HepG2 (cell line): Measurements from ENCODE around the gene NMNAT3. TPM values are rescaled to one million over a fixed set of nuclear protein-coding genes. Genes with fewer than 3 reads are reported as not detected.

Experiments
- ATAC-seq: fragments of 200-7000 bp; cut with Tn5 transposase; 3 replicates; pipeline ENCODE4 v1.9.1; 2020; ENCODE audit warnings: mild to moderate bottlenecking, moderate library complexity
- BruUV-seq: library from RNA; stranded (reverse); fragments of 400-500 nt; replicated peaks from 2 replicates; lab custom pipeline; 2021; lab: Mats Ljungman, UMichigan
- CTCF ChIA-PET: fragments of 300-600 bp; formaldehyde crosslinking; extraction: SDS; loops from one replicate; lab custom pipeline; 2021; ENCODE audit warnings: low total read pairs, inconsistent platforms, low intra/inter-chr PET ratio; lab: Yijun Ruan, JAX
- POLR2A ChIA-PET: fragments of 350-600 bp; sonication (Branson Sonifier 250); formaldehyde crosslinking; loops from one replicate; lab custom pipeline; 2020; ENCODE audit warnings: antibody characterized with exemption, inconsistent platforms; lab: Yijun Ruan, JAX
- DNase-seq: peaks from one replicate; pipeline ENCODE4 v3.0.0-alpha.2; 2015; ENCODE audit warnings: low spot score
- FAIRE-seq: peaks from 3 replicates; lab custom pipeline; 2011; peaks lifted over from hg19 to GRCh38; lab: Jason Lieb, UNC
- H2AFZ ChIP-seq: one replicate; pipeline ENCODE4 v1.6.1; 2011; ENCODE audit warnings: low read length, inconsistent platforms
- H3K27ac ChIP-seq: fragments of 300-600 bp; 3 replicates; pipeline ENCODE4 v1.8.0; 2011; ENCODE audit warnings: mixed run types, mild to moderate bottlenecking, mixed read lengths, low read length, inconsistent platforms; ENCODE audit not compliant: insufficient read depth; ENCODE audit errors: extremely low read length
- H3K27me3 ChIP-seq, 2 experiments: fragments of 200-600 bp in 1 of 2; 2 replicates in 1 of 2; 3 replicates in 1 of 2; pipeline versions ENCODE4 v1.6.0 to v1.8.0; 2011; ENCODE audit warnings: low read length in 2 of 2, mild to moderate bottlenecking in 2 of 2, moderate library complexity in 2 of 2, inconsistent platforms in 1 of 2; ENCODE audit not compliant: insufficient read depth in 2 of 2, control insufficient read depth in 1 of 2
- H3K36me3 ChIP-seq, 2 experiments: fragments of 200-600 bp in 1 of 2; replicated peaks in 1 of 2; 2 replicates in 1 of 2; 3 replicates in 1 of 2; pipeline versions ENCODE4 v1.5.1 to v1.8.0; 2011; ENCODE audit warnings: low read length in 2 of 2, inconsistent platforms in 1 of 2; ENCODE audit not compliant: insufficient read depth in 2 of 2, control insufficient read depth in 1 of 2
- H3K4me1 ChIP-seq: 2 replicates; pipeline ENCODE4 v1.5.1; 2012; ENCODE audit warnings: low read length, inconsistent platforms; ENCODE audit not compliant: insufficient read depth
- H3K4me2 ChIP-seq: 2 replicates; pipeline ENCODE4 v1.6.0; 2011; ENCODE audit warnings: low read depth, low read length, inconsistent platforms
- H3K4me3 ChIP-seq, 3 experiments: fragments of 200-600 bp in 1 of 3; sonication (generic), shearing (Covaris generic) in 1 of 3; replicated peaks in 1 of 3; 2 replicates each; pipeline ENCODE4 v1.5.1; 2011 to 2016; ENCODE audit warnings: low read length in 3 of 3, inconsistent platforms in 2 of 3, low read depth in 2 of 3, mild to moderate bottlenecking in 2 of 3, control low read depth in 1 of 3, mixed read lengths in 1 of 3; ENCODE audit not compliant: insufficient read depth in 1 of 3
- H3K79me2 ChIP-seq: one replicate; pipeline ENCODE4 v1.6.1; 2011; ENCODE audit warnings: low read length, inconsistent platforms; ENCODE audit not compliant: insufficient read depth
- H3K9ac ChIP-seq: 2 replicates; pipeline ENCODE4 v1.6.0; 2011; ENCODE audit warnings: mild to moderate bottlenecking, low read depth, low read length, inconsistent platforms; ENCODE audit not compliant: insufficient read depth
- H3K9me3 ChIP-seq: 2 replicates; pipeline ENCODE4 v1.5.1; 2012; ENCODE audit warnings: mild to moderate bottlenecking, low read length
- H4K20me1 ChIP-seq: 2 replicates; pipeline ENCODE4 v1.6.0; 2011; ENCODE audit warnings: inconsistent platforms, mild to moderate bottlenecking, low read length, moderate library complexity; ENCODE audit not compliant: insufficient read depth
- ADNP ChIP-seq: sonication (generic); formaldehyde crosslinking; IDR thresholded peaks from 2 replicates; pipeline ENCODE4 v1.4.0; 2020; ENCODE audit warnings: missing genetic modification reagents
- CBX1 ChIP-seq: IDR thresholded peaks from one replicate; pipeline ENCODE4 v1.6.1; 2016; ENCODE audit warnings: antibody characterized with exemption, low read depth
- CSRNP1 ChIP-seq: sonication (generic); formaldehyde crosslinking; IDR thresholded peaks from 2 replicates; pipeline ENCODE4 v1.8.1; 2023; ENCODE audit warnings: mild to moderate bottlenecking, missing genetic modification reagents
- HIC2 ChIP-seq: sonication (generic); formaldehyde crosslinking; IDR thresholded peaks from 2 replicates; pipeline ENCODE4 v1.9.0; 2022; ENCODE audit warnings: low read depth, missing genetic modification reagents
- HOXA7 ChIP-seq: sonication (generic); formaldehyde crosslinking; IDR thresholded peaks from 2 replicates; pipeline ENCODE4 v1.8.1; 2022; ENCODE audit warnings: mild to moderate bottlenecking, missing genetic modification reagents, moderate library complexity
- ISX ChIP-seq: sonication (generic); formaldehyde crosslinking; conservative IDR thresholded peaks from 2 replicates; pipeline ENCODE4 v1.5.0; 2020; ENCODE audit warnings: missing genetic modification reagents
- PRDM15 ChIP-seq: sonication (generic); formaldehyde crosslinking; IDR thresholded peaks from 2 replicates; pipeline ENCODE4 v1.4.0; 2020; ENCODE audit warnings: missing genetic modification reagents
- TSC22D2 ChIP-seq: sonication (generic); formaldehyde crosslinking; IDR thresholded peaks from 2 replicates; pipeline ENCODE4 v1.5.1; 2020; ENCODE audit warnings: missing genetic modification reagents, mild to moderate bottlenecking, borderline replicate concordance
- ZFP41 ChIP-seq: sonication (generic); formaldehyde crosslinking; IDR thresholded peaks from 2 replicates; pipeline ENCODE4 v1.4.0; 2020; ENCODE audit warnings: mild to moderate bottlenecking, missing genetic modification reagents, borderline replicate concordance
- ZNF678 ChIP-seq: sonication (generic); formaldehyde crosslinking; IDR thresholded peaks from 2 replicates; pipeline ENCODE4 v1.4.0; 2020; ENCODE audit warnings: mild to moderate bottlenecking, missing genetic modification reagents
- ZNF784 ChIP-seq: sonication (generic); formaldehyde crosslinking; IDR thresholded peaks from 2 replicates; pipeline ENCODE4 v1.5.1; 2020; ENCODE audit warnings: missing genetic modification reagents, mild to moderate bottlenecking, borderline replicate concordance
- ZNF800 ChIP-seq: sonication (generic); formaldehyde crosslinking; IDR thresholded peaks from 2 replicates; pipeline ENCODE4 v1.4.0; 2020; ENCODE audit warnings: missing genetic modification reagents
- ZNF816 ChIP-seq: sonication (generic); formaldehyde crosslinking; IDR thresholded peaks from 2 replicates; pipeline ENCODE4 v1.8.0; 2022; ENCODE audit warnings: missing genetic modification reagents, mild to moderate bottlenecking, borderline replicate concordance
- WGBS: methylation state at CpG from one replicate; pipeline ENCODE4 v1.1.6; 2017; ENCODE audit warnings: low lambda C conversion rate; 5-methylcytosine and 5-hydroxymethylcytosine counted together
- in situ Hi-C: cut with HindIII; loops from 2 replicates; pipeline ENCODE4 v1.10.0; 2017; ENCODE audit warnings: low pct_unique_long_range_greater_than_20kb; ENCODE audit not compliant: extremely low pct_ligation_motif_present
- intact Hi-C: fragments of 100-400 bp; cut with micrococcal nuclease; formaldehyde crosslinking; loops from one replicate; pipeline ENCODE4 v1.10.0; 2022; ENCODE audit not compliant: unreplicated experiment
- polyA plus RNA-seq, 8 experiments: library from polyadenylated mRNA; depleted of rRNA in 3 of 8; stranded (reverse) in 7 of 8; unstranded in 1 of 8; fragments of >200 nt; fragmentation: Illumina TruSeq in 4 of 8; extraction: Trizol in 4 of 8; gene quantifications; 2 replicates each; pipeline versions ENCODE4 v1.2.1 to v1.2.3, GENCODE V29; 2011 to 2016; ENCODE audit warnings: low read depth in 4 of 8, missing spikeins in 1 of 8, mixed read lengths in 1 of 8; ENCODE audit not compliant: insufficient read depth in 1 of 8
- total RNA-seq, 5 experiments: library from RNA; depleted of rRNA; stranded (reverse); fragments of >200 nt; fragmentation: Illumina TruSeq; extraction: Trizol; gene quantifications; 2 replicates each; pipeline ENCODE4 v1.2.3, GENCODE V29; 2016; ENCODE audit warnings: low read depth in 1 of 5

Gene NMNAT3
- total and polyA plus RNA-seq, 2 of the 13 experiments (the other 11 are each of a cell fraction or from before 2014, with no cell fraction given): 6.1 to 7.0 TPM

GRCh38 chr3:139518306-139518705 lies 159.5 kb downstream of the NMNAT3 start:
- Histone ChIP-seq H4K20me1 (no peaks in the 10 kb centered on the region), H3K79me2 (no peaks in the 10 kb centered on the region), H3K9me3 (no peaks in the 10 kb centered on the region), H3K36me3 (no peaks in the 10 kb centered on the region), H3K27me3 (no peaks in the 10 kb centered on the region), H3K4me1 (no peaks in the 10 kb centered on the region), H3K9ac (no peak overlapping the region), H3K4me3 (no peak overlapping the region), H3K4me2 (no peak overlapping the region), H3K27ac (no peak overlapping the region), H2AFZ (no peak overlapping the region)
- TF ChIP-seq CBX1 (no peak), ZNF816 (CRISPR knock-in tag) (no peak), ZNF784 (no peak), ISX (no peak), CSRNP1 (CRISPR knock-in tag) (no peak), ZNF678 (no peak), ZNF800 (CRISPR knock-in tag) (no peak), HIC2 (CRISPR knock-in tag) (no peak), PRDM15 (CRISPR knock-in tag) (no peak), HOXA7 (no peak), TSC22D2 (no peak), ZFP41 (CRISPR knock-in tag) (no peak), ADNP (CRISPR knock-in tag) (no peak)
- no TSS peak for BruUV-seq
- ChIA-PET POLR2A (no interaction called here), CTCF (no interaction called here)
- in situ Hi-C loops (no loop called here), intact Hi-C loops (no loop called here)
- 62% methylated on average over 3 of the region's 6 CpGs for WGBS
- ATAC-seq (no peak), DNase-seq (no peak), FAIRE-seq (no peak)
